ENCODE results near the gene ZBTB7C.

ZBTB7C gene

GRCh38 chr18:47995654-47996053 lies 413.5 kb downstream of the ZBTB7C start:
- DNase-seq (ENCODE audit: low read depth in 2 of 2), result no peak

GRCh38 chr18:47993409-47993808 lies 415.8 kb downstream of the ZBTB7C start:
- DNase-seq (ENCODE audit: low read depth in 2 of 2), result no peak

- no peak for DNase-seq (ENCODE audit: low read depth in 2 of 2)
Measured at GRCh38 chr18:47992976-47993375, 416.2 kb downstream of the ZBTB7C start.

DNA sequence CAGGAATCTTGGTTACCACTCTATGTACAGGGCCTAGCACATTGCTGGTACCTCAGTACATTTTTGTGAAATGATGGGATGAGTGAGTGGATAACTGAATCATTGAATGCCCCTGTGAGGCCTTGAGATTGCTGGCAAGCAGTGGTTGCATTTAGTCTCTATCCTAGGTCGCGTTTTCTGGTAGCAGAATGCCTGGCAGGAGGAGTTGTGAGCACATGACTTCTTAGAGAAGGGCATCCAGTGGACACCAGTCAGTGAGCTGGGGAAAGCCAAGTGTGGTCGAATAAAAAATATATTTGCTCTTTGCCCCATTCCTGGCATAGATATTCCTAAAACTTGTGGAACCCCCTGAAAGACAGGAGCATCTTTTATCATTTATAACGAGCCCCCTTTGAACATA lies 416.9 kb downstream of the ZBTB7C start:
- no peak for DNase-seq (ENCODE audit: low read depth in 2 of 2)

DNA sequence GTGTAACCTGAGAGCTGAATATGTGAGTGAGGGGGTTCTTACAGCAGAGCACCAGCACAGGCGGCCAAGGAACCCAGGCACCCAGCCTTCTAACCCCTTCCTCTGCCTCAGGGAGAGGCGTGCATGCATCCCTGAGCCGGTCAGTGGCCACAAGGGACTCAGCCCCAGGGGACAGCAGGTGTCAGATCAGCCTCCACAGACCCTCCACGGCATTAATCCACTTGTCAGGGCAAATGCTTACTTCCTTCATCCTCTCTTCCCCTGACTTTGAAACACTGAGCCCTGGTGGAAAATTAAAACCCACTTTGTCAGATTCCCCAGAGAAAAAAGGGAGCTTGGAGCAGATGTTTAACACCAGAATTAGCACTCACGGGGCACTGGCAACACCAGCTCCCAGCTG lies 418.2 kb downstream of the ZBTB7C start:
- DNase-seq (ENCODE audit: low read depth in 2 of 2), result no peak

GRCh38 chr18:47987388-47987699 lies 421.8 kb downstream of the ZBTB7C start:
- no peak for DNase-seq (ENCODE audit: low read depth in 2 of 2)

DNA sequence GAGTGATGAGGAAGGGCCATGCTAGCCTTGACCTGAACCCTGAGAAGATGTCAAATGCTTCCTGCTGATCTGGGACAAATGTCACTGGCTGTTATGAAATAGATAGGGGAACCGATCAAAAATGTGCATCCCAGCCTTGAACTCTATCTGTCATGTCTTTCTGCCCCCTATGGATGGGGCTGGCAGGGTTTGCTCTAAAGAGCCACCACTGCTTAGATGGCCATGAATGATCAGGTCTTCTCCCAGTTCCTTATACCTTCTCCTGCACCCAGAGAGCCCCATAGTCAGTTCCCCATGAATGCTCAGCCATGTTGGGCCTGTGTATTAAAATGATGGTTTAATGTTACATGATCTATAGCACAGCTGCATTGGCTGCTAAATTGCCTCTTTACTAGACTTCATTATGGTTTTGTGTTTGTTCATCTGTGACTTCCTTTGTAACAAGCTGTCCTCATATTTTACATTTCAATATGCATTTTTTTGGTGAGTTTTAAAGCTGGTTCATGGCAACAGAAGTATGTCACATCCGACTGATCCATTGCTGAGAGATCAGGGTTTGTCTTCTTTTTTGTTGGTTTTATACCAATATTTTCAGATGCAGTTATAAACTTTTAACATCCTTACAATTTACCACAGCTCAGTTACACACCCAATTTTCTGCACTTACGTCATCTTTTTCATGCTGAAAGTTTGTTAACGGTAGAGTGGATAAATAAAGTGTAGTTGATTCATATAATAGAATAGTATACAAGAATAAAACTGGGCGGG lies 422.4 kb downstream of the ZBTB7C start:
- DNase-seq (ENCODE audit: low read depth in 2 of 2), result no peak

DNA sequence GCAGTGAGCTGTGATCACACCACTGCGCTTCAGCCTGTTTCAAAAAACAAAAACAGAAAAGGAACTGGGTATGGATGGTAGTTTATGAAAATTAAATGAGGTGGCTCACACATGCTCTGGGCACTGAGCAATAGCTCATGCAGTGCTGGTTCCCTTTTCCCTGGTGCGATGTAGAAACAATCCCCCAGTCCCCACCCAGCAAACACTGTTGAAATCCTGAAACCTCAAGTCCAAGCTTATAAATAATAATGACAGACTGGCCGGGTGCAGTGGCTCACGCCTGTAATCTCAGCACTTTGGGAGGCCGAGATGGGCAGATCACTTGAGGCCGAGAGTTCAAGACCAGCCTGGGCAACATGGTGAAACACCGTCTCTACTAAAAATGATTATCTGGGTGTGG lies 423.3 kb downstream of the ZBTB7C start:
- DNase-seq (ENCODE audit: low read depth in 2 of 2), result no peak

DNA sequence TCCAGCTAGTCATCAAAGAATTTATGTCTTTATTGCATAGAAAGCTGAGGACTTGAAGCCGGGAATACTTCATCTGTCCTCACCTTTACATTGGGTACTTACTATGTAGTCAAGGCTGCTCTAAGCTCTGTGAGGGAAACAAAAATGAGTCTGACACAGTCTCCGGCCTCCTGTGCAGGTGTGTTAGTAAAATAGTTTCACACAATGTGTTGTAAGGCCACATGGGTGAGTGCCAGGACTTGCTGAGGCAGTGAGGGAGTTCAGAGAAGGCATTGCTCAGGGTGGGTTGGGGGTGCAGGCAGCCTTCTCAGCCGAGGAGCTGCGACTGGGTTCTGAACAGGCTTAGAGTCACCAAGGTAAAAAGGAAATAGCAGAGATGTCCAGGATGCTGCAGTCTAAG lies 424.2 kb downstream of the ZBTB7C start:
- DNase-seq (ENCODE audit: low read depth in 2 of 2), result no peak

DNA sequence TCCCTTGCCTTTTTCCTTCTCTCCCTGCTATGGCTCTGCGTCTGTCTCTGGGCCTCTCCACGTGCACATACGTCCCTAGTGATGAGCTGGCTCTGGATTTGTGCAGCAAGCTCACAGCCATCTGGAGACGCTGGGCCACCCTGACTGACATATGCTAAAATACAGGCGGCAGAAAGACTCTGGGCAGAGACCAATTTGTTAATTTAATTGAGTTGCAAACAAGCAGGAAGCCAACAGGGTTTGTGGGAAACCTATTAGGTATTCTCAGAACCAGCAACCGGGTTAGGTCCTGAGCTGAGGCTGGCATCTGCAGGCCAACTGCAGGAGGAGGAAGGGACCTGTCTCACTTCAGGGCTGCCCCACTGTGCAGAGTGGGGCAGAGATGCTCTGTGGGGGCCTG lies 425.2 kb downstream of the ZBTB7C start:
- DNase-seq (ENCODE audit: low read depth in 2 of 2), result no peak

- no peak for DNase-seq (ENCODE audit: low read depth in 2 of 2)
Measured at GRCh38 chr18:47983055-47983454, 426.1 kb downstream of the ZBTB7C start.

DNA sequence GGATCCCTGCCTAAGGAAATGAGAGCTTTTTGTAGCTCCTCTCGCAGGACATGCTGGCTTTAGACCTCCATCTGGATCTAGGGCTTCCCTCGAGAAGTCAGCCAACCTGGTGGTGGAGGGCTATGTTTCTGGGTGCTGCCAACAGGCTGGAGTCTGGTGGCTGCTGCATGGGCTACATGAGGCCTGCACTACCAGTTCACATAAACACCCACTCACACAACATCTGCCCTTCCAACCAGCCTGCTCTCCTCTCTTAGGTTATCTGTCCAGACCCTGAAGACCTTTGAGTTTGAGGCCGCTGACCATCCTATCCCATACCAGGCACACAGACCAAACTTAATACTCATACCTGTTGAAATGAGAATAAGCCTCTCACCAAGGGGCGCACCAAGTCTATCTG lies 427.4 kb downstream of the ZBTB7C start:
- no peak for DNase-seq (ENCODE audit: low read depth in 2 of 2)

- DNase-seq (ENCODE audit: low read depth in 2 of 2), result no peak
Measured at GRCh38 chr18:47981320-47981719, 427.9 kb downstream of the ZBTB7C start.

- DNase-seq (ENCODE audit: low read depth in 2 of 2), result no peak
Measured at GRCh38 chr18:47979611-47980200, 429.5 kb downstream of the ZBTB7C start.

DNA sequence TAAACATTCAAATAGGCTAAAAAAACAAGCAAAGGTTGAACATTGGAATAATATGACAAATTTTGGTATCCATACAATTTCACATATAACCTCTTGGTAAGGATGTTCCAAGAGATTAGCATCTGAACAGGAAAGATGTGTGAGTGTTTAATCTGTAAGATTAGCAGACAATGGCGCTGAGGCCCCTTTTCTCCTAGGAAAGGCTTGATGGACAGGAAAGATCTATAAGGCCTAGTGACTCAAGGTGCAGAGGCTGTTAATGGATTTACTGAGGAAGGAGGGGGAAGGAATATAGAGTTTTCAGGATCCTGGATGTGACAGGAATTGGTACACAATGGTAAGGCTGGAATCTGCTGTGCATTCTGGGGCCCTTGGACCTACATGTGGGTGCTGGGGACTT lies 430.6 kb downstream of the ZBTB7C start:
- no peak for DNase-seq (ENCODE audit: low read depth in 2 of 2)

DNA sequence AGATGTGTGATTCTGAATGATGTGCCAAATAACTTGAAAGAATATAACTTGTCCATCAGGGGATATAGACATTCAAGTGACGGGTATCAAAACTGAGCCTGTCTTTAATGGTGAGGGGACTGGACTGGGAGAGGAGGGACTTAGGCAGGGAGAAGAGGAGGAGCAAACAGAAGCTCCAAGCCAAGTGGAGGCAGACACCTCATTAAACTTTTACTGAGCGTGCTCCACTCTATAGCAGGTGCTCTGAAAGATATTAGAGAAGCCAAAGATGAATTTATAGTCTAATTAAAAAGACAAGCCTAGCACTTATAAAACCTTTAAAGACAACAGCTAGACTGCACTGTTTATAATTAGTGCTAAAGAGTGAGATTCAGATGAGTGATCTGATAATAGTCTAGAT lies 431.0 kb downstream of the ZBTB7C start:
- no peak for DNase-seq (ENCODE audit: low read depth in 2 of 2)

Measured in stimulated activated CD8-positive, alpha-beta memory T cell treated with anti-CD3 and anti-CD28 coated beads, Interleukin-7, amount 100 ng/mL, for 1 hour (primary cell).